ENCODE data around the gene NEDD4.
"Not testable (repeated sequence)": the region's sequence is repeated elsewhere in the genome, so short reads cannot be mapped to it uniquely, and the experiment has no call there.

NEDD4 gene

DNA sequence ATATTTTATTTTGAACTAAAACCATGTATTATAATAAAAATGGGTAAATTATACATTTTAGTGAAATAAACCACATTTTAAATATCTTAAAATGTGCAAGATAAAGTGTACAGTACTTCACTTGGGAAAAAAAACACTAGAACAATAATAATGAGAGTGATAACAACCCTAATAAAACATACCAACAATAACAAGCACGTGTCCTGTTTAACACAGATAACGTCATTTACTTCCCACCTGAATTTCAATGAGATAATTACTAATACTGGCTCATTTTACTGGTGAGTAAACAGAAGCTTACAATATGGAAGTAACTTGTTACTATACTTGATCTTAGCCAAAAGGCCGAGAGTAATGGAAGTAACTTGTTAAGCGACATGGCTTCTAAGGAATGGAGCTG lies 140.3 kb downstream of the NEDD4 start (continued):
- TF ChIP-seq, protein P1, sequence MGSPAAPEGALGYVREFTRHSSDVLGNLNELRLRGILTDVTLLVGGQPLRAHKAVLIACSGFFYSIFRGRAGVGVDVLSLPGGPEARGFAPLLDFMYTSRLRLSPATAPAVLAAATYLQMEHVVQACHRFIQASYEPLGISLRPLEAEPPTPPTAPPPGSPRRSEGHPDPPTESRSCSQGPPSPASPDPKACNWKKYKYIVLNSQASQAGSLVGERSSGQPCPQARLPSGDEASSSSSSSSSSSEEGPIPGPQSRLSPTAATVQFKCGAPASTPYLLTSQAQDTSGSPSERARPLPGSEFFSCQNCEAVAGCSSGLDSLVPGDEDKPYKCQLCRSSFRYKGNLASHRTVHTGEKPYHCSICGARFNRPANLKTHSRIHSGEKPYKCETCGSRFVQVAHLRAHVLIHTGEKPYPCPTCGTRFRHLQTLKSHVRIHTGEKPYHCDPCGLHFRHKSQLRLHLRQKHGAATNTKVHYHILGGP (tag by site-specific recombination; IDR thresholded peaks at IDR 0.05) = 0 out of 2 replicates have a peak, but pooled peaks have one; percentile 8
- TF ChIP-seq ZNF677 (tag by site-specific recombination; IDR thresholded peaks at IDR 0.05) (no peak), ZXDB (tag by site-specific recombination; IDR thresholded peaks at IDR 0.05) (0 out of 2 replicates have a peak, but pooled peaks have one; percentile 29), ZNF37A (tag by site-specific recombination; IDR thresholded peaks at IDR 0.05) (no peak), ZNF366 (tag by site-specific recombination; conservative IDR thresholded peaks at IDR 0.05) (peak; percentile 62), ZNF184 (tag by site-specific recombination; IDR thresholded peaks at IDR 0.05) (no peak), RBAK (tag by site-specific recombination; IDR thresholded peaks at IDR 0.05) (no peak)
- TF ChIP-seq, protein P2, sequence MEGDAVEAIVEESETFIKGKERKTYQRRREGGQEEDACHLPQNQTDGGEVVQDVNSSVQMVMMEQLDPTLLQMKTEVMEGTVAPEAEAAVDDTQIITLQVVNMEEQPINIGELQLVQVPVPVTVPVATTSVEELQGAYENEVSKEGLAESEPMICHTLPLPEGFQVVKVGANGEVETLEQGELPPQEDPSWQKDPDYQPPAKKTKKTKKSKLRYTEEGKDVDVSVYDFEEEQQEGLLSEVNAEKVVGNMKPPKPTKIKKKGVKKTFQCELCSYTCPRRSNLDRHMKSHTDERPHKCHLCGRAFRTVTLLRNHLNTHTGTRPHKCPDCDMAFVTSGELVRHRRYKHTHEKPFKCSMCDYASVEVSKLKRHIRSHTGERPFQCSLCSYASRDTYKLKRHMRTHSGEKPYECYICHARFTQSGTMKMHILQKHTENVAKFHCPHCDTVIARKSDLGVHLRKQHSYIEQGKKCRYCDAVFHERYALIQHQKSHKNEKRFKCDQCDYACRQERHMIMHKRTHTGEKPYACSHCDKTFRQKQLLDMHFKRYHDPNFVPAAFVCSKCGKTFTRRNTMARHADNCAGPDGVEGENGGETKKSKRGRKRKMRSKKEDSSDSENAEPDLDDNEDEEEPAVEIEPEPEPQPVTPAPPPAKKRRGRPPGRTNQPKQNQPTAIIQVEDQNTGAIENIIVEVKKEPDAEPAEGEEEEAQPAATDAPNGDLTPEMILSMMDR (tag by site-specific recombination; IDR thresholded peaks at IDR 0.05) = no peak

GRCh38 chr15:55846116-55846707 lies 147.2 kb downstream of the NEDD4 start:
- no peak overlapping the region for H3K27ac ChIP-seq (ENCODE audit: extremely low read depth, low read depth, low read length)
- H3K36me3 ChIP-seq (ENCODE audit: control insufficient read depth in 2 of 2, insufficient read depth in 1 of 2, low read length in 2 of 2) = peaks cover 0 to 8% of the 10 kb centered on the region in 2 experiments; a peak in 2 of 3 replicates
- no peak for TF ChIP-seq ZNF707 (tag by site-specific recombination; IDR thresholded peaks at IDR 0.05)
- TF ChIP-seq, protein P3, sequence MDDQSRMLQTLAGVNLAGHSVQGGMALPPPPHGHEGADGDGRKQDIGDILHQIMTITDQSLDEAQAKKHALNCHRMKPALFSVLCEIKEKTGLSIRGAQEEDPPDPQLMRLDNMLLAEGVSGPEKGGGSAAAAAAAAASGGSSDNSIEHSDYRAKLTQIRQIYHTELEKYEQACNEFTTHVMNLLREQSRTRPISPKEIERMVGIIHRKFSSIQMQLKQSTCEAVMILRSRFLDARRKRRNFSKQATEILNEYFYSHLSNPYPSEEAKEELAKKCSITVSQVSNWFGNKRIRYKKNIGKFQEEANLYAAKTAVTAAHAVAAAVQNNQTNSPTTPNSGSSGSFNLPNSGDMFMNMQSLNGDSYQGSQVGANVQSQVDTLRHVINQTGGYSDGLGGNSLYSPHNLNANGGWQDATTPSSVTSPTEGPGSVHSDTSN (CRISPR knock-in tag; IDR thresholded peaks at IDR 0.05) = no peak
- no peak for TF ChIP-seq ZNF48 (tag by site-specific recombination; IDR thresholded peaks at IDR 0.05)
- TF ChIP-seq ZNF626 (tag by site-specific recombination; IDR thresholded peaks at IDR 0.05) = no peak
- TF ChIP-seq ZNF132 (tag by site-specific recombination; IDR thresholded peaks at IDR 0.05; ENCODE audit: borderline replicate concordance) = no peak
- TF ChIP-seq PRDM1 (tag by site-specific recombination; IDR thresholded peaks at IDR 0.05) = 0 out of 2 replicates have a peak, but pooled peaks have one; percentile 11
- TF ChIP-seq ZBTB17 (tag by site-specific recombination; IDR thresholded peaks at IDR 0.05) = no peak
- TF ChIP-seq ZNF837 (tag by site-specific recombination; IDR thresholded peaks at IDR 0.05) = no peak
- no peak for TF ChIP-seq ZSCAN4 (tag by site-specific recombination; IDR thresholded peaks at IDR 0.05)
- TF ChIP-seq ZNF571 (tag by site-specific recombination; IDR thresholded peaks at IDR 0.05) = no peak
- TF ChIP-seq ZNF791 (tag by site-specific recombination; IDR thresholded peaks at IDR 0.05) = no peak
- no peak for TF ChIP-seq ZSCAN23 (tag by site-specific recombination; IDR thresholded peaks at IDR 0.05)
- no peak for TF ChIP-seq ZNF114 (tag by site-specific recombination; IDR thresholded peaks at IDR 0.05)
- peak; percentile 86 for TF ChIP-seq ZNF654 (tag by site-specific recombination; IDR thresholded peaks at IDR 0.05; ENCODE audit: low read depth)
- TF ChIP-seq, protein P2 (tag by site-specific recombination; IDR thresholded peaks at IDR 0.05) = 0 out of 2 replicates have a peak, but pooled peaks have one; percentile 10
- TF ChIP-seq ZNF530 (tag by site-specific recombination; IDR thresholded peaks at IDR 0.05; ENCODE audit: low read depth) = no peak
- POLR2A ChIA-PET = no interaction called here
- H3K4me1 ChIP-seq (ENCODE audit: control insufficient read depth, insufficient read depth, low read length) = no peaks in the 10 kb centered on the region
- CTCF ChIA-PET = interaction anchor here (0.5 to 2.9 kb wide), 21 partner anchors 10 to 404 kb away, joined by 3 to 26 read pairs (median 3); no protein-coding TSS in a partner anchor
- no peak overlapping the region for H3K4me3 ChIP-seq (ENCODE audit: low read depth, low read length)
- H3K9me3 ChIP-seq (ENCODE audit: control insufficient read depth, insufficient read depth, low read depth, low read length) = no peaks in the 10 kb centered on the region

GRCh38 chr15:55842897-55843296 lies 150.5 kb downstream of the NEDD4 start:
- H3K36me3 ChIP-seq (ENCODE audit: control insufficient read depth in 2 of 2, insufficient read depth in 1 of 2, low read length in 2 of 2); H3K27ac ChIP-seq (ENCODE audit: extremely low read depth, low read depth, low read length): not testable (repeated sequence)
- CTCF ChIA-PET = interaction anchor here (0.7 to 0.8 kb wide), 2 partner anchors 9 to 194 kb away, joined by 3 read pairs; no protein-coding TSS in a partner anchor

More at GRCh38 chr15:55842897-55843296, 150.5 kb downstream of the NEDD4 start:
- POLR2A ChIA-PET; H3K9me3 ChIP-seq (ENCODE audit: control insufficient read depth, insufficient read depth, low read depth, low read length); H3K4me1 ChIP-seq (ENCODE audit: control insufficient read depth, insufficient read depth, low read length); H3K4me3 ChIP-seq (ENCODE audit: low read depth, low read length): not testable (repeated sequence)
